HepG2 (cell line): ENCODE measurements around the gene TRMU. TPM values are rescaled to one million over a fixed set of nuclear protein-coding genes. Genes with fewer than 3 reads are reported as not detected.

Experiments
- IKZF1 ChIP-seq: fragments of 450-650 bp; IDR thresholded peaks from 2 replicates; pipeline ENCODE4 v1.7.1; 2016
- NFATC3 ChIP-seq: sonication (generic); formaldehyde crosslinking; IDR thresholded peaks from 2 replicates; pipeline ENCODE4 v1.5.1; 2020; ENCODE audit warnings: mild to moderate bottlenecking, missing genetic modification reagents
- NFKBIZ ChIP-seq: IDR thresholded peaks from 2 replicates; pipeline ENCODE4 v1.6.1; 2018; ENCODE audit warnings: missing genetic modification reagents, missing compliant biosample characterization
- THAP11 ChIP-seq: IDR thresholded peaks from 2 replicates; pipeline ENCODE4 v1.6.1; 2016; ENCODE audit warnings: missing biosample characterization, missing genetic modification reagents
- ZMYM2 ChIP-seq: sonication (generic); formaldehyde crosslinking; IDR thresholded peaks from 2 replicates; pipeline ENCODE4 v1.8.0; 2022; ENCODE audit warnings: mild to moderate bottlenecking, missing genetic modification reagents
- ZNF12 ChIP-seq: sonication (generic); formaldehyde crosslinking; IDR thresholded peaks from 2 replicates; pipeline ENCODE4 v1.5.0; 2020; ENCODE audit warnings: missing genetic modification reagents
- polyA plus RNA-seq, 8 experiments: library from polyadenylated mRNA; depleted of rRNA in 3 of 8; stranded (reverse) in 7 of 8; unstranded in 1 of 8; fragments of >200 nt; fragmentation: Illumina TruSeq in 4 of 8; extraction: Trizol in 4 of 8; gene quantifications; 2 replicates each; pipeline versions ENCODE4 v1.2.1 to v1.2.3, GENCODE V29; 2011 to 2016; ENCODE audit warnings: low read depth in 4 of 8, missing spikeins in 1 of 8, mixed read lengths in 1 of 8; ENCODE audit not compliant: insufficient read depth in 1 of 8
- total RNA-seq, 5 experiments: library from RNA; depleted of rRNA; stranded (reverse); fragments of >200 nt; fragmentation: Illumina TruSeq; extraction: Trizol; gene quantifications; 2 replicates each; pipeline ENCODE4 v1.2.3, GENCODE V29; 2016; ENCODE audit warnings: low read depth in 1 of 5
- TF ChIP-seq, protein P1 (sequence below): sonication (generic); formaldehyde crosslinking; IDR thresholded peaks from 2 replicates; pipeline ENCODE4 v1.5.0; 2020; ENCODE audit warnings: mild to moderate bottlenecking, missing genetic modification reagents
- TF ChIP-seq, protein P2 (sequence below), 2 experiments: IDR thresholded peaks; 2 replicates each; pipeline ENCODE4 v1.6.1; 2011 to 2012; ENCODE audit warnings: low read length in 2 of 2, borderline replicate concordance in 1 of 2, low read depth in 1 of 2, mild to moderate bottlenecking in 1 of 2, moderate library complexity in 1 of 2
- TF ChIP-seq, protein P3 (sequence below), 2 experiments: sonication (generic) in 1 of 2; formaldehyde crosslinking in 1 of 2; IDR thresholded peaks; 2 replicates each; pipeline versions ENCODE4 v1.4.0 to v1.6.1; 2018 to 2020; ENCODE audit warnings: missing genetic modification reagents in 2 of 2, borderline replicate concordance in 1 of 2, low read depth in 1 of 2, mild to moderate bottlenecking in 1 of 2, missing biosample characterization in 1 of 2
- TF ChIP-seq, protein P4 (sequence below): sonication (generic); formaldehyde crosslinking; IDR thresholded peaks from 2 replicates; pipeline ENCODE4 v1.8.0; 2022; ENCODE audit warnings: missing genetic modification reagents, mild to moderate bottlenecking, borderline replicate concordance
- TF ChIP-seq, protein P5 (sequence below), 2 experiments: fragments of 450-650 bp in 1 of 2; sonication (generic) in 1 of 2; formaldehyde crosslinking; IDR thresholded peaks; 2 replicates each; pipeline versions ENCODE4 v1.5.0 to v1.8.0; 2020 to 2022; ENCODE audit warnings: mild to moderate bottlenecking in 1 of 2, missing genetic modification reagents in 1 of 2
- TF ChIP-seq, protein P6 (sequence below): sonication (generic); formaldehyde crosslinking; IDR thresholded peaks from 2 replicates; pipeline ENCODE4 v1.4.0; 2020; ENCODE audit warnings: missing genetic modification reagents, mild to moderate bottlenecking, borderline replicate concordance

TRMU gene
- total and polyA plus RNA-seq, 2 of the 13 experiments (the other 11 are each of a cell fraction or from before 2014, with no cell fraction given): 31.0 to 50.2 TPM

DNA sequence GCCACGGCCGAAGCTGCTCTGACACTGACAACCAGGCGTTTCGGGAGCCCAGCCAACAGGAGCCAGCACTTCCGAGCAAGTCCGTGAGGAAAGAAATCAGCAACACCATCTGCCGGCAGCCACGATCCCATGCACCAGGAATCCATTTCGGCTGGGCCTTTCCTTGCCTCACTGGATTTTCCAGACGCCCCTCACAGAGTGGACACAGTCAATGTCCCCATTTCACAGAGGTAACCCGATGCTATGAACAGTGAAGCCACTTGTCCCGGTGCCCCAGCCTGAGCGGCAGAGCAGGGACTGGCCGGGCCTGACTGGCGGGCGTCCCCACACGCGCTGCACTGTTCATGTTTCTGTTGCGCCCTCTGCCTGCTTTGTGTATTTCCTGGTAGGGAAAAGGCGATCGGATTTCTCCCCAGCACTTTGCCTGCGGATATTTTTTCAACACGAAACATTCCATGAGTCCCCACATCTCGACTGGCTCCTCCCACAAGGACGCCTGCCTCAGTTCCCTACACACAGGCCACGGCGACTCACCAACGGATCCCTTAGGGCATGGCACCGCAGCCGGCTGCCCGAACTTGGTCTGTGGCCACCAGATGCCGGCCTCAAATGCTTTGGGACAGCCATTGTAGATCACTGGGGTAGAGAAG is 55.3 kb downstream of the TRMU start (continued):
- TF ChIP-seq, protein P1, sequence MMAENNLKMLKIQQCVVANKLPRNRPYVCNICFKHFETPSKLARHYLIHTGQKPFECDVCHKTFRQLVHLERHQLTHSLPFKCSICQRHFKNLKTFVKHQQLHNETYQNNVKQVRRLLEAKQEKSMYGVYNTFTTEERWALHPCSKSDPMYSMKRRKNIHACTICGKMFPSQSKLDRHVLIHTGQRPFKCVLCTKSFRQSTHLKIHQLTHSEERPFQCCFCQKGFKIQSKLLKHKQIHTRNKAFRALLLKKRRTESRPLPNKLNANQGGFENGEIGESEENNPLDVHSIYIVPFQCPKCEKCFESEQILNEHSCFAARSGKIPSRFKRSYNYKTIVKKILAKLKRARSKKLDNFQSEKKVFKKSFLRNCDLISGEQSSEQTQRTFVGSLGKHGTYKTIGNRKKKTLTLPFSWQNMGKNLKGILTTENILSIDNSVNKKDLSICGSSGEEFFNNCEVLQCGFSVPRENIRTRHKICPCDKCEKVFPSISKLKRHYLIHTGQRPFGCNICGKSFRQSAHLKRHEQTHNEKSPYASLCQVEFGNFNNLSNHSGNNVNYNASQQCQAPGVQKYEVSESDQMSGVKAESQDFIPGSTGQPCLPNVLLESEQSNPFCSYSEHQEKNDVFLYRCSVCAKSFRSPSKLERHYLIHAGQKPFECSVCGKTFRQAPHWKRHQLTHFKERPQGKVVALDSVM (CRISPR knock-in tag): no peak
- TF ChIP-seq IKZF1: no peak
- TF ChIP-seq, protein P2, sequence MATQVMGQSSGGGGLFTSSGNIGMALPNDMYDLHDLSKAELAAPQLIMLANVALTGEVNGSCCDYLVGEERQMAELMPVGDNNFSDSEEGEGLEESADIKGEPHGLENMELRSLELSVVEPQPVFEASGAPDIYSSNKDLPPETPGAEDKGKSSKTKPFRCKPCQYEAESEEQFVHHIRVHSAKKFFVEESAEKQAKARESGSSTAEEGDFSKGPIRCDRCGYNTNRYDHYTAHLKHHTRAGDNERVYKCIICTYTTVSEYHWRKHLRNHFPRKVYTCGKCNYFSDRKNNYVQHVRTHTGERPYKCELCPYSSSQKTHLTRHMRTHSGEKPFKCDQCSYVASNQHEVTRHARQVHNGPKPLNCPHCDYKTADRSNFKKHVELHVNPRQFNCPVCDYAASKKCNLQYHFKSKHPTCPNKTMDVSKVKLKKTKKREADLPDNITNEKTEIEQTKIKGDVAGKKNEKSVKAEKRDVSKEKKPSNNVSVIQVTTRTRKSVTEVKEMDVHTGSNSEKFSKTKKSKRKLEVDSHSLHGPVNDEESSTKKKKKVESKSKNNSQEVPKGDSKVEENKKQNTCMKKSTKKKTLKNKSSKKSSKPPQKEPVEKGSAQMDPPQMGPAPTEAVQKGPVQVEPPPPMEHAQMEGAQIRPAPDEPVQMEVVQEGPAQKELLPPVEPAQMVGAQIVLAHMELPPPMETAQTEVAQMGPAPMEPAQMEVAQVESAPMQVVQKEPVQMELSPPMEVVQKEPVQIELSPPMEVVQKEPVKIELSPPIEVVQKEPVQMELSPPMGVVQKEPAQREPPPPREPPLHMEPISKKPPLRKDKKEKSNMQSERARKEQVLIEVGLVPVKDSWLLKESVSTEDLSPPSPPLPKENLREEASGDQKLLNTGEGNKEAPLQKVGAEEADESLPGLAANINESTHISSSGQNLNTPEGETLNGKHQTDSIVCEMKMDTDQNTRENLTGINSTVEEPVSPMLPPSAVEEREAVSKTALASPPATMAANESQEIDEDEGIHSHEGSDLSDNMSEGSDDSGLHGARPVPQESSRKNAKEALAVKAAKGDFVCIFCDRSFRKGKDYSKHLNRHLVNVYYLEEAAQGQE (IDR thresholded peaks at IDR 0.05; ENCODE audit: borderline replicate concordance in 1 of 2, low read depth in 1 of 2, low read length in 2 of 2): no peak
- no peak for TF ChIP-seq ZMYM2 (CRISPR knock-in tag)
- TF ChIP-seq, protein P3, sequence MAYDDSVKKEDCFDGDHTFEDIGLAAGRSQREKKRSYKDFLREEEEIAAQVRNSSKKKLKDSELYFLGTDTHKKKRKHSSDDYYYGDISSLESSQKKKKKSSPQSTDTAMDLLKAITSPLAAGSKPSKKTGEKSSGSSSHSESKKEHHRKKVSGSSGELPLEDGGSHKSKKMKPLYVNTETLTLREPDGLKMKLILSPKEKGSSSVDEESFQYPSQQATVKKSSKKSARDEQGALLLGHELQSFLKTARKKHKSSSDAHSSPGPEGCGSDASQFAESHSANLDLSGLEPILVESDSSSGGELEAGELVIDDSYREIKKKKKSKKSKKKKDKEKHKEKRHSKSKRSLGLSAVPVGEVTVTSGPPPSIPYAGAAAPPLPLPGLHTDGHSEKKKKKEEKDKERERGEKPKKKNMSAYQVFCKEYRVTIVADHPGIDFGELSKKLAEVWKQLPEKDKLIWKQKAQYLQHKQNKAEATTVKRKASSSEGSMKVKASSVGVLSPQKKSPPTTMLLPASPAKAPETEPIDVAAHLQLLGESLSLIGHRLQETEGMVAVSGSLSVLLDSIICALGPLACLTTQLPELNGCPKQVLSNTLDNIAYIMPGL (CRISPR knock-in tag; IDR thresholded peaks at IDR 0.05; ENCODE audit: borderline replicate concordance in 1 of 2, low read depth in 1 of 2): peak; percentile 68 to 84
- TF ChIP-seq, protein P4, sequence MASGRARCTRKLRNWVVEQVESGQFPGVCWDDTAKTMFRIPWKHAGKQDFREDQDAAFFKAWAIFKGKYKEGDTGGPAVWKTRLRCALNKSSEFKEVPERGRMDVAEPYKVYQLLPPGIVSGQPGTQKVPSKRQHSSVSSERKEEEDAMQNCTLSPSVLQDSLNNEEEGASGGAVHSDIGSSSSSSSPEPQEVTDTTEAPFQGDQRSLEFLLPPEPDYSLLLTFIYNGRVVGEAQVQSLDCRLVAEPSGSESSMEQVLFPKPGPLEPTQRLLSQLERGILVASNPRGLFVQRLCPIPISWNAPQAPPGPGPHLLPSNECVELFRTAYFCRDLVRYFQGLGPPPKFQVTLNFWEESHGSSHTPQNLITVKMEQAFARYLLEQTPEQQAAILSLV (CRISPR knock-in tag): peak; percentile 39; the same call in 1 of the 2 replicates
- TF ChIP-seq NFKBIZ (CRISPR knock-in tag): 0 out of 2 replicates have a peak, but pooled peaks have one; percentile 46
- 0 out of 2 replicates have a peak, but pooled peaks have one; percentile 44 for TF ChIP-seq ZNF12 (CRISPR knock-in tag)
- TF ChIP-seq, protein P5, sequence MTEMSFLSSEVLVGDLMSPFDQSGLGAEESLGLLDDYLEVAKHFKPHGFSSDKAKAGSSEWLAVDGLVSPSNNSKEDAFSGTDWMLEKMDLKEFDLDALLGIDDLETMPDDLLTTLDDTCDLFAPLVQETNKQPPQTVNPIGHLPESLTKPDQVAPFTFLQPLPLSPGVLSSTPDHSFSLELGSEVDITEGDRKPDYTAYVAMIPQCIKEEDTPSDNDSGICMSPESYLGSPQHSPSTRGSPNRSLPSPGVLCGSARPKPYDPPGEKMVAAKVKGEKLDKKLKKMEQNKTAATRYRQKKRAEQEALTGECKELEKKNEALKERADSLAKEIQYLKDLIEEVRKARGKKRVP (CRISPR knock-in tag; IDR thresholded peaks at IDR 0.05): no peak
- 0 out of 2 replicates have a peak, but pooled peaks have one; percentile 15 for TF ChIP-seq THAP11 (CRISPR knock-in tag)
- TF ChIP-seq, protein P6, sequence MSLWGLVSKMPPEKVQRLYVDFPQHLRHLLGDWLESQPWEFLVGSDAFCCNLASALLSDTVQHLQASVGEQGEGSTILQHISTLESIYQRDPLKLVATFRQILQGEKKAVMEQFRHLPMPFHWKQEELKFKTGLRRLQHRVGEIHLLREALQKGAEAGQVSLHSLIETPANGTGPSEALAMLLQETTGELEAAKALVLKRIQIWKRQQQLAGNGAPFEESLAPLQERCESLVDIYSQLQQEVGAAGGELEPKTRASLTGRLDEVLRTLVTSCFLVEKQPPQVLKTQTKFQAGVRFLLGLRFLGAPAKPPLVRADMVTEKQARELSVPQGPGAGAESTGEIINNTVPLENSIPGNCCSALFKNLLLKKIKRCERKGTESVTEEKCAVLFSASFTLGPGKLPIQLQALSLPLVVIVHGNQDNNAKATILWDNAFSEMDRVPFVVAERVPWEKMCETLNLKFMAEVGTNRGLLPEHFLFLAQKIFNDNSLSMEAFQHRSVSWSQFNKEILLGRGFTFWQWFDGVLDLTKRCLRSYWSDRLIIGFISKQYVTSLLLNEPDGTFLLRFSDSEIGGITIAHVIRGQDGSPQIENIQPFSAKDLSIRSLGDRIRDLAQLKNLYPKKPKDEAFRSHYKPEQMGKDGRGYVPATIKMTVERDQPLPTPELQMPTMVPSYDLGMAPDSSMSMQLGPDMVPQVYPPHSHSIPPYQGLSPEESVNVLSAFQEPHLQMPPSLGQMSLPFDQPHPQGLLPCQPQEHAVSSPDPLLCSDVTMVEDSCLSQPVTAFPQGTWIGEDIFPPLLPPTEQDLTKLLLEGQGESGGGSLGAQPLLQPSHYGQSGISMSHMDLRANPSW (CRISPR knock-in tag): peak; percentile 34; the same call in 1 of the 2 replicates
- TF ChIP-seq NFATC3 (CRISPR knock-in tag): no peak
